Omental fat pad (tissue), 4 donors: Measurements from ENCODE around the gene ACAP2. TPM values are rescaled to one million over a fixed set of nuclear protein-coding genes. Genes with fewer than 3 reads are reported as not detected.

Source experiments
- ATAC-seq: fragments of 150-250 bp; one replicate; pipeline ENCODE4 v1.9.1; 2016; ENCODE audit warnings: mild to moderate bottlenecking, moderate library complexity; ENCODE audit not compliant: low FRiP score
- DNase-seq: peaks from one replicate; pipeline ENCODE4 v3.0.0-alpha.2; 2019; ENCODE audit warnings: low spot score
- total RNA-seq, 4 donors: library from RNA; depleted of rRNA; stranded (reverse); fragments of >200 nt; gene quantifications; one replicate each; pipeline ENCODE4 v1.1.0, GENCODE V29; 2016
- TF ChIP-seq, protein P1 (sequence below), 3 donors: fragments of 450-650 bp; IDR thresholded peaks; one replicate each; pipeline ENCODE4 v1.5.1; 2016 to 2017; ENCODE audit warnings: antibody characterized with exemption in 3 of 3, mild to moderate bottlenecking in 3 of 3, moderate library complexity in 2 of 3

The ACAP2 gene
- total RNA-seq, 4 donors from 2014 or later: 41.6 to 76.1 (median 44.5) TPM

DNA sequence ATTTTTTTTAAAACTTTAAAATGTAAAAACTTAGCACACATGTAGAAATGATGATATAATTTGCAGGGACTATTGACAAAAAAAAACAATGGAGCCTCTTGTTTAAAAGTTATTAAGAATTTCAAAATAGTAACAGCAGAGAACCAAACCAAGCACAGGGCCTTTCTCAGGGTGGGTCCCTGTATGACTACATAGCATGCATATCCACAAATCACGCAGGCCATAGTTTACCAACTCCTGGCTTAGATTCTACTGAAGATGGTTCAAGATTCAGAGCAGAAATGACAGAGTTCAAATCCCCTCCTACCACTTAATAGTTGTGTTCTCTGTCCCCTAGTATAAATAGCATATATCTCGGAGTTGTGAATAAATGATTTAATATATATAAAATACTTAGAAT is 19.0 kb downstream of the ACAP2 start:
- no peak for DNase-seq
- ATAC-seq: no peak
- TF ChIP-seq, protein P1, sequence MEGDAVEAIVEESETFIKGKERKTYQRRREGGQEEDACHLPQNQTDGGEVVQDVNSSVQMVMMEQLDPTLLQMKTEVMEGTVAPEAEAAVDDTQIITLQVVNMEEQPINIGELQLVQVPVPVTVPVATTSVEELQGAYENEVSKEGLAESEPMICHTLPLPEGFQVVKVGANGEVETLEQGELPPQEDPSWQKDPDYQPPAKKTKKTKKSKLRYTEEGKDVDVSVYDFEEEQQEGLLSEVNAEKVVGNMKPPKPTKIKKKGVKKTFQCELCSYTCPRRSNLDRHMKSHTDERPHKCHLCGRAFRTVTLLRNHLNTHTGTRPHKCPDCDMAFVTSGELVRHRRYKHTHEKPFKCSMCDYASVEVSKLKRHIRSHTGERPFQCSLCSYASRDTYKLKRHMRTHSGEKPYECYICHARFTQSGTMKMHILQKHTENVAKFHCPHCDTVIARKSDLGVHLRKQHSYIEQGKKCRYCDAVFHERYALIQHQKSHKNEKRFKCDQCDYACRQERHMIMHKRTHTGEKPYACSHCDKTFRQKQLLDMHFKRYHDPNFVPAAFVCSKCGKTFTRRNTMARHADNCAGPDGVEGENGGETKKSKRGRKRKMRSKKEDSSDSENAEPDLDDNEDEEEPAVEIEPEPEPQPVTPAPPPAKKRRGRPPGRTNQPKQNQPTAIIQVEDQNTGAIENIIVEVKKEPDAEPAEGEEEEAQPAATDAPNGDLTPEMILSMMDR (IDR thresholded peaks at IDR 0.05): no peak

DNA sequence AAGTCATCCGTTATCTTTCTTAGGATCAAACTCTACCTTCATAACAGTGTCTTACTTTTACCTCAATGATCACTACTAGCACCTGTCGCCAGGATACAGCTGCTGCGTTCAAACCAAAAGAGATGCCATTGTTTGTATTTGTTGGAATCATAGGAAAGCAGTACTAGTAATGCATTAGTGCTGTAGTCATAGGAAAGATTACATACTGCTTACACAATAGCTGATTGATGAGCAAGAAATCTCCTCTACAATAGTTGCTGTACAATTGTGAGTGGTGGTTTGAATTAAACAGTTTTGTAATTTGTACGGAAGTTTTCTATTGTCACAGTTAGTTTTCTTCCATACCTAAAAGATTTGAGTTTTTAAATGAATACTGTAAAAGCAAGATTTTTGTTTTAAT is 21.4 kb downstream of the ACAP2 start:
- DNase-seq: no peak
- TF ChIP-seq, protein P1 (IDR thresholded peaks at IDR 0.05): no peak
- ATAC-seq: no peak

DNA sequence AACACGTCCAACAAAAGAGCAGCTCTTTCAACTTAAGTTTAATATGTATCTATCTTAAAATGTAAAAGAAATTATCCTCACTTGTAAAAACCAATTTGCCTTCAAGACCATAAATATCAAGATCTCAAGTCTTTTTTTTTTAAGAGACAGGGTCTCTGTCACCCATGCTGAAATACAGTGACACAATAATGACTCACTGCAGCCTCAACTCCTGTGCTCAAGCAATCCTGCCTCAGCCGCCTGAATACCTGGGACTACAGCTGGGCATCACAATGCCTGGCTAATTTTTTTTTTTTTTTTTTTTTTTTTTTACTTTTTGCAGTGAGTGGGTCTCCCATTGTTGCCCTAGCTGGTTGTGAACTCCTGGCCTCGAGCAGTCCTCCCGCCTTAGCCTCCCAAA is 26.0 kb downstream of the ACAP2 start:
- DNase-seq: no peak
- TF ChIP-seq, protein P1 (IDR thresholded peaks at IDR 0.05): no peak
- ATAC-seq: no peak

DNA sequence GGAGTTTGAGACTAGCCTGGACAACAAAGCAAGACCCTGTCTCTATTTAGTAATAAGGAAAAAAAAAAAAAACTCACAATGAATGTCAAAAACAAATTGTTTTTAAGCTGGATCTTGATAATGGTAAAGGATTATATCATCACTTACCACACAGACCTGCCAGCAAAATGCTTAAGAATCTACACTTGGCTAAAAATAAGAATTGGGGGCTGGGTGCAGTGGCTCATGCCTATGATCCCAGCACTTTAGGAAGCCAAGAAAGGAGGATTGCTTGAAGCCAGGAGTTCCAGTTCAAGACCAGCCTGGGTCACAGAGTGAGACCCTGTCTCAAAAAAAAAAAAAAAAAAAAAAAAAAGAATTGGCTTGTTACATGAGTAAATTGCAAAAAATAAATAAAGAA is 31.0 kb downstream of the ACAP2 start:
- ATAC-seq (no peak), DNase-seq (no peak)
- TF ChIP-seq, protein P1 (IDR thresholded peaks at IDR 0.05): no peak

DNA sequence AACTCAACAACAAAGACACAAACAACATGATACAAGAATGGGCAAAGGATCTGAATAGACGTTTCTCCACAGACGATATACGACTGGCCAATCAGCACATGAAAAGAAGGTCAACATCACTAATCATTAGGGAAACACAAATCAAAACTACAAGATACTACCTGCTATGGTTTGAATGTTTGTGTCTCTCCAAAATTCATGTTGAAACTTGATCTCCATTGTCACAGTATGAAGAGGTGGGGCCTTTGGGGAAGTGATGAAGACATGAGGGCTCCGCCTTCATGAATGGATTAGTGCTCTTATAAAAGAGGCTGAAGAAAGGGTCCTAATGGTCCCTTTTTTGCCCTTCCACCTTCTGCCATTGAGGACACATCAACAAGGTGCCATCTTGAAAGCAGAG is 32.3 kb downstream of the ACAP2 start:
- DNase-seq (no peak), ATAC-seq (no peak)
- TF ChIP-seq, protein P1 (IDR thresholded peaks at IDR 0.05): no peak

DNA sequence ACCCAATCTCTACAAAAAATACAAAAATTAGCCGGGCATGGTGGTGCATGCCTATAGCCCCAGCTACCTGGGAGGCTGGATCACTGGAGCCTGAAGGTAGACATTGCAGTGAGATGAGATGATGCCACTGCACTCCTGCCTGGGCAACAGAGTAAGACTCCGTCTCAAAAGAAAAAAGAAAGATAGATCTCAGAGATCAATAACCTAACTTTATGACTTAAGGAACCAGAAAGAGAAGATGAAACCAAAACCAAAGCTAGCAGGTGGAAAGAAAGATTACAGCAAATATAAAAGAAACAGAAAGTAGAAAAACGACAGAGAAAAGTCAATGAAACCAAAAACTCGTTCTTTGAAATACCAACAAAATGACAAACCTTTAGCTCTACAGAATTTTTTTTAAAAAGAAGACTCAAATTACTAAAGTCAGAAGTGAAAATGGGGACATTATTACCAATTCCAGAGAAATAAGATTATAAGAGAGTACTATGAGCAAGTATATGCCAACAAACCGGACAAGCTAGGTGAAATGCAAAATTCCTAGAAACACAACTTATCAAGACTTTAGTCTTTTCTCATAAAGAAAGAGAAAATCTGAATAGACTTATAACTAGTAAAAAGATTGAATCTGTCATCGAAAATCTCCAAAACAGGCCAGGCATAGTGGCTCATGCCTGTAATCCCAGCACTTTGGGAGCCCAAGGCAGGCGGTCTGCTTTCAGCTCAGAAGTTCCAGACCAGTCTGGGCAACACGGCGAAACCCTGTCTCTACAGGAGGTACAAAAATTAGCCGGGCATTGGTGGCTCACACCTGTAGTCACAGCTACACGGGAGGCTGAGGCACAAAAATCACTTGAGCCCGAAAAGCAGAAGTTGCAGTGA is 35.0 kb downstream of the ACAP2 start:
- TF ChIP-seq, protein P1 (IDR thresholded peaks at IDR 0.05): no peak
- DNase-seq (no peak), ATAC-seq (no peak)

DNA sequence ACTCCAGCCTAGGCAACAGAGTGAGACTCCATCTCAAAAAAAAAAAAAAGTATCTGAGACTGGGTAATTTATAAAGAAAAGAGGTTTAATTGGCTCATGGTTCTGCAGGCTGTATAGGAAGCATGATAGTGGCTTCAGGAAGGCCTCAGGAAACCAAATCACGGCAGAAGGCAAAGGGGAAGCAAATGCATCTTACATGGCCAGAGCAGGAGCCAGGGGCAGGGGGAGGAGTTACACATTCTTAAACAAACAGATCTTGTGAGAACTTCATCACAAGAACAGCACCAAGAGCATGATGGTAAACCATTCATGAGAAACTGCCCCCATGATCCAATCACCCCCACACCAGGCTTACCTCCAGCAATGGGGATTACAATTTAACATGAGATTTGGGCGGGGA is 37.2 kb downstream of the ACAP2 start:
- DNase-seq (no peak), ATAC-seq (no peak)
- TF ChIP-seq, protein P1 (IDR thresholded peaks at IDR 0.05): no peak
